K562 (cell line): Measurements from ENCODE around the gene RGS17. TPM values are rescaled to one million over a fixed set of nuclear protein-coding genes. Genes with fewer than 3 reads are reported as not detected.

Source experiments
- ATAC-seq: fragments of 200-7000 bp; cut with Tn5 transposase; 3 replicates; pipeline ENCODE4 v1.9.1; 2020; ENCODE audit warnings: moderate library complexity
- BruUV-seq: library from RNA; stranded (reverse); fragments of 400-500 nt; replicated peaks from 2 replicates; lab custom pipeline; 2021; lab: Mats Ljungman, UMichigan
- CTCF ChIA-PET: fragments of 300-600 bp; formaldehyde crosslinking; extraction: SDS; loops from one replicate; lab custom pipeline; 2021; ENCODE audit warnings: low intra/inter-chr PET ratio; lab: Yijun Ruan, JAX
- POLR2A ChIA-PET: fragments of 300-600, 350-650 bp; sonication (Branson Sonifier 250); formaldehyde crosslinking; extraction: SDS; loops from one replicate; lab custom pipeline; 2021; ENCODE audit warnings: antibody characterized with exemption, inconsistent platforms; lab: Yijun Ruan, JAX
- DNase-seq, 4 experiments: peaks; one replicate each; pipeline versions ENCODE4 v3.0.0 to v3.0.0-alpha.2; 2011 to 2018; ENCODE audit warnings: low spot score in 3 of 4, mixed read lengths in 3 of 4; ENCODE audit errors: extremely low read depth in 1 of 4
- FAIRE-seq: peaks from 2 replicates; lab custom pipeline; 2011; peaks lifted over from hg19 to GRCh38; lab: Jason Lieb, UNC
- H2AFZ ChIP-seq: 2 replicates; pipeline ENCODE4 v1.6.0; 2011; ENCODE audit warnings: low read depth, low read length, control low read depth, inconsistent platforms
- H3K27ac ChIP-seq: fragments of 200-600 bp; 3 replicates; pipeline ENCODE4 v1.8.0; 2011; ENCODE audit warnings: low read depth, mild to moderate bottlenecking, control low read depth, inconsistent platforms, low read length, moderate library complexity, mixed read lengths; ENCODE audit errors: extremely low read depth
- H3K27me3 ChIP-seq, 2 experiments: fragments of 300-600 bp in 1 of 2; 2 replicates in 1 of 2; 3 replicates in 1 of 2; pipeline versions ENCODE4 v1.6.0 to v1.8.0; 2011; ENCODE audit warnings: inconsistent platforms in 2 of 2, low read length in 2 of 2, mild to moderate bottlenecking in 1 of 2, mixed read lengths in 1 of 2, moderate library complexity in 1 of 2; ENCODE audit not compliant: control insufficient read depth in 2 of 2, insufficient read depth in 2 of 2
- H3K36me3 ChIP-seq: fragments of 300-600 bp; 3 replicates; pipeline ENCODE4 v1.8.0; 2011; ENCODE audit warnings: mild to moderate bottlenecking, low read length, inconsistent platforms; ENCODE audit not compliant: control insufficient read depth, insufficient read depth
- H3K4me1 ChIP-seq, 2 experiments: fragments of 200-600 bp in 1 of 2; replicated peaks in 1 of 2; 2 replicates in 1 of 2; 3 replicates in 1 of 2; pipeline versions ENCODE4 v1.5.1 to v1.8.0; 2011; ENCODE audit warnings: inconsistent platforms in 2 of 2, low read length in 2 of 2, mild to moderate bottlenecking in 1 of 2, mixed read lengths in 1 of 2, moderate library complexity in 1 of 2; ENCODE audit not compliant: control insufficient read depth in 2 of 2, insufficient read depth in 2 of 2
- H3K4me2 ChIP-seq: 2 replicates; pipeline ENCODE4 v1.6.1; 2011; ENCODE audit warnings: low read length, control low read depth, inconsistent platforms, mixed read lengths; ENCODE audit not compliant: insufficient read depth
- H3K4me3 ChIP-seq: fragments of 200-600 bp; sonication (generic), shearing (Covaris generic); 2 replicates; pipeline ENCODE4 v1.5.1; 2016; ENCODE audit warnings: control low read depth, inconsistent platforms
- H3K79me2 ChIP-seq: fragments of 200-600 bp; 3 replicates; pipeline ENCODE4 v1.8.0; 2011; ENCODE audit warnings: low read length, inconsistent platforms; ENCODE audit not compliant: control insufficient read depth, insufficient read depth
- H3K9ac ChIP-seq, 2 experiments: 2 replicates each; pipeline versions ENCODE4 v1.6.0 to v1.6.1; 2011; ENCODE audit warnings: low read depth in 2 of 2, low read length in 2 of 2, control low read depth in 1 of 2, inconsistent platforms in 1 of 2, mild to moderate bottlenecking in 1 of 2, mixed read lengths in 1 of 2; ENCODE audit not compliant: insufficient read depth in 1 of 2
- H3K9me1 ChIP-seq: one replicate; pipeline ENCODE4 v1.6.0; 2011; ENCODE audit warnings: inconsistent platforms, mild to moderate bottlenecking, low read length, moderate library complexity; ENCODE audit not compliant: control insufficient read depth, insufficient read depth
- H3K9me3 ChIP-seq: replicated peaks from 2 replicates; pipeline ENCODE4 v1.5.1; 2011; ENCODE audit warnings: low read depth, low read length, inconsistent platforms; ENCODE audit not compliant: control insufficient read depth, insufficient read depth
- H4K20me1 ChIP-seq: replicated peaks from 2 replicates; pipeline ENCODE4 v1.6.1; 2011; ENCODE audit warnings: low read length, inconsistent platforms, mixed read lengths; ENCODE audit not compliant: control insufficient read depth, insufficient read depth
- ATF7 ChIP-seq: fragments of 450-650 bp; IDR thresholded peaks from 2 replicates; pipeline ENCODE4 v1.7.1; 2014; ENCODE audit warnings: mild to moderate bottlenecking, moderate library complexity
- CREB3 ChIP-seq: fragments of 450-650 bp; conservative IDR thresholded peaks from 2 replicates; pipeline ENCODE4 v1.6.1; 2016; ENCODE audit warnings: missing genetic modification characterization, low read depth, mild to moderate bottlenecking, missing compliant biosample characterization, moderate library complexity
- CREB5 ChIP-seq: fragments of 250-450 bp; sonication (Bioruptor Pico); IDR thresholded peaks from 2 replicates; pipeline ENCODE4 v1.5.0; 2020; ENCODE audit warnings: mild to moderate bottlenecking
- ETV5 ChIP-seq: sonication (generic); formaldehyde crosslinking; IDR thresholded peaks from 2 replicates; pipeline ENCODE4 v1.4.0; 2020; ENCODE audit warnings: low read depth, mild to moderate bottlenecking, missing genetic modification reagents
- HEY1 ChIP-seq: fragments of 250-450 bp; sonication (Bioruptor Pico); IDR thresholded peaks from 2 replicates; pipeline ENCODE4 v1.5.0; 2020; ENCODE audit warnings: mild to moderate bottlenecking, moderate library complexity, borderline replicate concordance
- KHSRP ChIP-seq: fragments of 450-650 bp; IDR thresholded peaks from 2 replicates; pipeline ENCODE4 v1.6.1; 2017
- LEF1 ChIP-seq: fragments of 450-650 bp; IDR thresholded peaks from 2 replicates; pipeline ENCODE4 v1.6.1; 2016; ENCODE audit warnings: mild to moderate bottlenecking
- MTA2 ChIP-seq: fragments of 450-650 bp; IDR thresholded peaks from 2 replicates; pipeline ENCODE4 v1.6.1; 2016; ENCODE audit warnings: low read depth
- MTF1 ChIP-seq: fragments of 250-450 bp; sonication (Bioruptor Pico); IDR thresholded peaks from 2 replicates; pipeline ENCODE4 v1.9.0; 2021; ENCODE audit warnings: moderate library complexity, mild to moderate bottlenecking, inconsistent platforms, borderline replicate concordance
- NONO ChIP-seq, 2 experiments: fragments of 200-400 bp in 1 of 2; fragments of 450-650 bp in 1 of 2; formaldehyde crosslinking in 1 of 2; IDR thresholded peaks; 2 replicates each; pipeline ENCODE4 v1.6.1; 2017; ENCODE audit warnings: low read depth in 2 of 2, mild to moderate bottlenecking in 2 of 2, moderate library complexity in 2 of 2, low read length in 1 of 2
- SETDB1 ChIP-seq: IDR thresholded peaks from one replicate; pipeline ENCODE4 v1.6.1; 2012; ENCODE audit warnings: low read length, control low read depth, inconsistent platforms
- SP2 ChIP-seq: IDR thresholded peaks from 2 replicates; pipeline ENCODE4 v1.6.1; 2011; ENCODE audit warnings: mild to moderate bottlenecking, low read depth, low read length, moderate library complexity; ENCODE audit not compliant: poor library complexity, severe bottlenecking; ENCODE audit errors: extremely low read depth
- ZBTB9 ChIP-seq: fragments of 450-650 bp; formaldehyde crosslinking; IDR thresholded peaks from 2 replicates; pipeline ENCODE4 v1.4.0; 2020; ENCODE audit warnings: mild to moderate bottlenecking, moderate library complexity
- ZFP30 ChIP-seq: fragments of 250-450 bp; sonication (Bioruptor Pico); IDR thresholded peaks from 2 replicates; pipeline ENCODE4 v1.8.0; 2022; ENCODE audit warnings: moderate library complexity, mild to moderate bottlenecking, inconsistent platforms, borderline replicate concordance
- ZFX ChIP-seq: sonication (generic); formaldehyde crosslinking; IDR thresholded peaks from 2 replicates; pipeline ENCODE4 v1.8.0; 2022; ENCODE audit warnings: mild to moderate bottlenecking, missing genetic modification reagents, moderate library complexity
- ZNF655 ChIP-seq: fragments of 250-450 bp; sonication (Bioruptor Pico); IDR thresholded peaks from 2 replicates; pipeline ENCODE4 v1.5.0; 2021
- ZNF778 ChIP-seq: fragments of 450-650 bp; formaldehyde crosslinking; IDR thresholded peaks from 2 replicates; pipeline ENCODE4 v1.4.0; 2020; ENCODE audit warnings: mild to moderate bottlenecking, moderate library complexity
- WGBS: fragments of 100-300 bp; shearing (Covaris generic); methylation state at CpG from one replicate; pipeline ENCODE4 v1.1.6; 2016; ENCODE audit warnings: low coverage, mixed read lengths; ENCODE audit not compliant: insufficient coverage; ENCODE audit errors: missing lambda C conversion rate; 5-methylcytosine and 5-hydroxymethylcytosine counted together
- in situ Hi-C: fragments of 300-500 bp; cut with MboI; formaldehyde crosslinking; loops from 4 replicates; pipeline ENCODE4 v1.15.0; 2018; ENCODE audit warnings: inconsistent platforms, mixed read lengths
- intact Hi-C: fragments of 100-400 bp; cut with micrococcal nuclease; formaldehyde crosslinking; loops from 2 replicates; pipeline ENCODE4 v1.14.2; 2022
- polyA plus RNA-seq, 8 experiments: library from polyadenylated mRNA; depleted of rRNA in 4 of 8; stranded (reverse) in 5 of 8; unstranded in 3 of 8; fragments of >200 nt; fragmentation: Nextera tagmentation in 2 of 8; fragmentation: Illumina TruSeq in 1 of 8; extraction: Ambion mirVana in 2 of 8; extraction: Trizol in 1 of 8; gene quantifications; 2 replicates each; pipeline versions ENCODE4 v1.2.1 to v1.2.3, GENCODE V29; 2011 to 2014; ENCODE audit warnings: inconsistent platforms in 1 of 8, missing spikeins in 1 of 8
- total RNA-seq, 7 experiments: library from RNA; depleted of rRNA in 6 of 7; stranded (reverse); fragments of >200 nt in 6 of 7; fragmentation: Illumina TruSeq in 2 of 7; extraction: Trizol in 2 of 7; gene quantifications; 2 replicates each; pipeline versions ENCODE4 v1.2.1 to v1.2.3, GENCODE V29; 2011 to 2021; ENCODE audit warnings: low replicate concordance in 1 of 7

Gene RGS17
- total and polyA plus RNA-seq, 9 of the 15 experiments (the other 6 are each of a cell fraction or from before 2014, with no cell fraction given) = 0.01 to 0.14 (median 0.08) TPM; not detected in 6

- WGBS = 88% methylated on average over 4 of the region's 4 CpGs
- ChIA-PET POLR2A (interaction anchor here (1.3 kb wide), 1 partner anchor 8 kb away, joined by 3 read pairs; no protein-coding TSS in a partner anchor), CTCF (no interaction called here)
- H3K9me1 ChIP-seq = peaks cover 4% of the 10 kb centered on the region
- in situ Hi-C loops (loop anchor here (25.0 kb wide), 2 partner anchors 1537 to 1563 kb away; partner anchors contain the start of gene CNKSR3), intact Hi-C loops (no loop called here)
- H3K4me2 ChIP-seq = no peak overlapping the region
- H3K9ac ChIP-seq = no peak overlapping the region
- no peak overlapping the region for H3K27ac ChIP-seq
- no peak overlapping the region for H3K4me3 ChIP-seq
- no peak overlapping the region for H2AFZ ChIP-seq
- no peak for ATAC-seq
- BruUV-seq = no TSS peak
- no peak for FAIRE-seq
- peaks cover 3 to 34% of the 10 kb centered on the region in 2 experiments for H3K4me1 ChIP-seq
- H3K9me3 ChIP-seq = no peaks in the 10 kb centered on the region
- peaks cover 43% of the 10 kb centered on the region for H4K20me1 ChIP-seq
- no peaks in the 10 kb centered on the region for H3K27me3 ChIP-seq
- no peak for DNase-seq
- H3K79me2 ChIP-seq = peaks cover 80% of the 10 kb centered on the region
- H3K36me3 ChIP-seq = peaks cover 99% of the 10 kb centered on the region
- TF ChIP-seq CREB3 (no peak), ZFP30 (CRISPR knock-in tag) (no peak), CREB5 (CRISPR knock-in tag) (no peak), HEY1 (no peak), LEF1 (no peak), ZNF778 (no peak), KHSRP (no peak), ZNF655 (no peak), ETV5 (no peak), ZFX (CRISPR knock-in tag) (no peak), ZBTB9 (no peak), MTA2 (no peak), SP2 (no peak), NONO (IDR thresholded peaks at IDR 0.05; ENCODE audit: low read depth in 2 of 2, low read length in 1 of 2) (peak in 1 of 2 experiments; percentile 57; a peak in 1 of 4 replicates), MTF1 (CRISPR knock-in tag) (no peak), SETDB1 (no peak), ATF7 (peak; percentile 68; the same call in 1 of the 2 replicates)
Measured at GRCh38 chr6:152975204-152975915, 155.7 kb downstream of the RGS17 start.
